BLaER1 (cell line): ENCODE results near the gene RBBP8NL.

Source experiments
- H3K27ac ChIP-seq: shearing (Covaris generic); formaldehyde crosslinking; 2 replicates; pipeline ENCODE4 v1.8.1; 2022
- H3K27me3 ChIP-seq: shearing (Covaris generic); formaldehyde crosslinking; 2 replicates; pipeline ENCODE4 v1.8.1; 2022
- H3K36me3 ChIP-seq: shearing (Covaris generic); formaldehyde crosslinking; 2 replicates; pipeline ENCODE4 v1.8.1; 2022
- H3K4me1 ChIP-seq: shearing (Covaris generic); formaldehyde crosslinking; 2 replicates; pipeline ENCODE4 v1.8.1; 2022
- H3K4me2 ChIP-seq: shearing (Covaris generic); formaldehyde crosslinking; 2 replicates; pipeline ENCODE4 v1.8.1; 2022
- H3K4me3 ChIP-seq: shearing (Covaris generic); formaldehyde crosslinking; 2 replicates; pipeline ENCODE4 v1.8.1; 2022
- H3K9ac ChIP-seq: shearing (Covaris generic); formaldehyde crosslinking; 2 replicates; pipeline ENCODE4 v1.8.1; 2022
- H3K9me3 ChIP-seq: shearing (Covaris generic); formaldehyde crosslinking; 2 replicates; pipeline ENCODE4 v1.8.1; 2022
- H4K20me1 ChIP-seq: shearing (Covaris generic); formaldehyde crosslinking; 2 replicates; pipeline ENCODE4 v1.8.1; 2022
- Cebpa-rat ChIP-seq: shearing (Covaris generic); IDR thresholded peaks from 2 replicates; pipeline ENCODE4 v1.8.1; 2022

Gene RBBP8NL

GRCh38 chr20:62410746-62411478, 16.4 kb downstream of the RBBP8NL start:
- Histone ChIP-seq H4K20me1 (peaks cover 8% of the 10 kb centered on the region), H3K27me3 (no peaks in the 10 kb centered on the region), H3K36me3 (no peaks in the 10 kb centered on the region), H3K27ac (peak overlapping the region; percentile 10; the same call in 1 of the 2 replicates), H3K4me2 (peak overlapping the region; percentile 85), H3K9me3 (no peaks in the 10 kb centered on the region), H3K4me3 (no peak overlapping the region), H3K4me1 (peaks cover 68% of the 10 kb centered on the region), H3K9ac (no peak overlapping the region)
- TF ChIP-seq Cebpa-rat: no peak

GRCh38 chr20:62409931-62410745, 17.2 kb downstream of the RBBP8NL start:
- Histone ChIP-seq H3K36me3 (peaks cover 1% of the 10 kb centered on the region; the same call in 1 of the 2 replicates), H3K9ac (no peak overlapping the region), H3K27me3 (no peaks in the 10 kb centered on the region), H3K27ac (peak overlapping the region; percentile 10; the same call in 1 of the 2 replicates), H3K4me2 (peak overlapping the region; percentile 85), H3K4me3 (0 out of 2 replicates have a peak overlapping the region, but pooled peaks have one; percentile 5), H3K9me3 (no peaks in the 10 kb centered on the region), H4K20me1 (peaks cover 16% of the 10 kb centered on the region), H3K4me1 (peaks cover 70% of the 10 kb centered on the region)
- TF ChIP-seq Cebpa-rat: no peak

- Histone ChIP-seq H3K36me3 (peaks cover 10% of the 10 kb centered on the region; the same call in 1 of the 2 replicates), H3K27me3 (no peaks in the 10 kb centered on the region), H3K4me1 (peaks cover 79% of the 10 kb centered on the region), H3K4me2 (peak overlapping the region; percentile 85), H3K9ac (no peak overlapping the region), H3K9me3 (no peaks in the 10 kb centered on the region), H3K27ac (no peak overlapping the region), H4K20me1 (peaks cover 25% of the 10 kb centered on the region), H3K4me3 (no peak overlapping the region)
- no peak for TF ChIP-seq Cebpa-rat
Observed at GRCh38 chr20:62409086-62409853, 18.1 kb downstream of the RBBP8NL start.

GRCh38 chr20:62408640-62409039, 18.7 kb downstream of the RBBP8NL start:
- no peaks in the 10 kb centered on the region for H3K9me3 ChIP-seq
- H3K27me3 ChIP-seq: no peaks in the 10 kb centered on the region
- H3K4me3 ChIP-seq: no peak overlapping the region
- H4K20me1 ChIP-seq: peaks cover 25% of the 10 kb centered on the region
- H3K4me1 ChIP-seq: peaks cover 85% of the 10 kb centered on the region
- H3K4me2 ChIP-seq: peak overlapping the region; percentile 85; the same call in 1 of the 2 replicates
- no peak for TF ChIP-seq Cebpa-rat
- H3K36me3 ChIP-seq: peaks cover 15% of the 10 kb centered on the region; the same call in 1 of the 2 replicates
- no peak overlapping the region for H3K27ac ChIP-seq
- no peak overlapping the region for H3K9ac ChIP-seq

- peak overlapping the region; percentile 97; the same call in 1 of the 2 replicates for H3K9ac ChIP-seq
Observed at GRCh38 chr20:62408055-62408454, 19.3 kb downstream of the RBBP8NL start.

GRCh38 chr20:62407221-62407992, 19.9 kb downstream of the RBBP8NL start, which contains the start of gene CABLES2:
Gene CABLES2, minus strand, starts transcription at chr20:62407285. Its CDS starts 9 bp downstream, at chr20:62407276.
- Histone ChIP-seq H4K20me1 (peaks cover 25% of the 10 kb centered on the region), H3K9ac (peak within 1 kb of the TSS; percentile 97), H3K9me3 (no peaks in the 10 kb centered on the region), H3K4me3 (peak within 1 kb of the TSS; percentile 94), H3K36me3 (peaks cover 26% of the 10 kb centered on the region), H3K27me3 (no peaks in the 10 kb centered on the region), H3K27ac (peak within 1 kb of the TSS; percentile 93), H3K4me2 (peak within 1 kb of the TSS; percentile 97), H3K4me1 (peaks cover 93% of the 10 kb centered on the region)
- TF ChIP-seq Cebpa-rat: no peak

More at GRCh38 chr20:62408055-62408454, 19.3 kb downstream of the RBBP8NL start:
- Histone ChIP-seq H3K27me3 (no peaks in the 10 kb centered on the region), H3K9me3 (no peaks in the 10 kb centered on the region), H3K36me3 (peaks cover 19% of the 10 kb centered on the region), H3K4me1 (peaks cover 91% of the 10 kb centered on the region), H4K20me1 (peaks cover 25% of the 10 kb centered on the region), H3K4me2 (peak overlapping the region; percentile 85), H3K27ac (peak overlapping the region; percentile 75; the same call in 1 of the 2 replicates), H3K4me3 (peak overlapping the region; percentile 94)
- TF ChIP-seq Cebpa-rat: no peak

- H3K27ac ChIP-seq: peak overlapping the region; percentile 93
- H3K9ac ChIP-seq: peak overlapping the region; percentile 97
- peaks cover 28% of the 10 kb centered on the region for H3K36me3 ChIP-seq
- peaks cover 93% of the 10 kb centered on the region for H3K4me1 ChIP-seq
- no peaks in the 10 kb centered on the region for H3K27me3 ChIP-seq
- peaks cover 26% of the 10 kb centered on the region for H4K20me1 ChIP-seq
- H3K9me3 ChIP-seq: no peaks in the 10 kb centered on the region
- TF ChIP-seq Cebpa-rat: no peak
- peak overlapping the region; percentile 97 for H3K4me2 ChIP-seq
- H3K4me3 ChIP-seq: peak overlapping the region; percentile 94
Observed at GRCh38 chr20:62406635-62407176, 20.6 kb downstream of the RBBP8NL start.

- no peak for TF ChIP-seq Cebpa-rat
- Histone ChIP-seq H3K4me1 (peaks cover 93% of the 10 kb centered on the region), H4K20me1 (peaks cover 32% of the 10 kb centered on the region), H3K27ac (peak overlapping the region; percentile 93), H3K9ac (peak overlapping the region; percentile 97), H3K27me3 (no peaks in the 10 kb centered on the region), H3K4me2 (peak overlapping the region; percentile 97), H3K36me3 (peaks cover 28% of the 10 kb centered on the region), H3K4me3 (peak overlapping the region; percentile 94), H3K9me3 (no peaks in the 10 kb centered on the region)
Observed at GRCh38 chr20:62405981-62406513, 21.3 kb downstream of the RBBP8NL start.
